ENCODE measurements around the gene HOXB6. TPM values are rescaled to one million over a fixed set of nuclear protein-coding genes. Genes with fewer than 3 reads are reported as not detected.

The HOXB6 gene
- total and polyA plus RNA-seq, 7 experiments from 2014 or later: 0.34 TPM; not detected in 6

DNA sequence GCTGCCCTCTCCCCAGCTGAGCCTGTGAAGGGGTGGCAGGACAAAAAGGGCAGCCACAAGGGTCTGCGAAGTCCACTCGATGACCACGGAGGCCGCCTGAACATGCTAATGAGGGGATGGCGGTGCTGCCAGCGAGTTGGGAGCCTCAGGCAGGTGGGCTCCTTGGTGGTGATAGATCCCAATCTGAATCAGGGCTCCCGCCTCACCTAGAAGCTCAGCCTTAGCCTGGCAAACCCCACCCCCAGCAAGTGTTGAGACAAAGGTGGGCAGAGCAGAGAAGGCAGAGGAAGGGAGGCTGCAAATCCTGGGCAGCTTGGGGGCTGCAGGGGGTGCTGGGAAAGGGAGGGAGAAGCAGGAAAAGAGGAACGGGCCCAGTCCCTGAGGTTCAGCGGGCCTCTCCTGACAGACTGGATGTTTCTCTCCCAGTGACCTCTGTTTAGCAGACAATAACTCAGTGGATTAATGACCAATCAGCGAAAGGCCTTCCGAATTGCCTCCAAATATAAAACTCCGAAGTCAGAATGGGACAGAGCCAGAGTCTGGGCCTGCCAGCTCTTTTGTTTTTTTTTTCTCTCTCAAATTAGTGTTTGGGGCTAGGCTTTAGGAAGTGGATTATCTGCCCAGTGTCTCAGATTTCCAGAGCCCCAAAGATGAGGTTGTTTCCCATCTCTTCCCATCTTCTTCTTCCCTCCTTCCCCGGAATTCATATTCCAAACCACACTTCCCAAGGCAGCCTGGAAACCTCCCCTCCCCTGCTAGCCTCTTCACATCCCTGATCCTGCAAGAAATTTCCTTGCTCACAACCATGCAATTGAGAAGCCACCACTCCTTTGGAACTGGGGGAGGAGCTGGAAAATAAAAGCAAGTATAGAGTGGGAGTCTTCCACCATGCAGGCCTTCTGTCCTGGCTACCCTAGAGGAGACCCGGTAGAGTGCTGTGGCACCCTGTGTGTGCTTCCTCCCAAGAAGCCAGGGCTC lies 44.7 kb downstream of the HOXB6 start:
- H3K9me3 Mint-ChIP-seq: peaks cover 0 to 1% (median 0%) of the 10 kb centered on the region in 11 donors
- no peak overlapping the region for H3K27ac Mint-ChIP-seq
- H3K4me3 Mint-ChIP-seq: no peak overlapping the region
- ChIA-PET POLR2A (interaction anchor here (0.6 kb wide), 1 partner anchor 1188 kb away, joined by 5 read pairs; no protein-coding TSS in a partner anchor), CTCF (interaction anchor here (0.6 to 1.5 kb wide), 3 partner anchors 10 to 516 kb away, joined by 3 read pairs; no protein-coding TSS in a partner anchor)
- H3K27me3 Mint-ChIP-seq: peaks cover 13 to 72% (median 33%) of the 10 kb centered on the region in 5 donors
- peaks cover 0 to 13% (median 0%) of the 10 kb centered on the region in 5 donors for H3K36me3 Mint-ChIP-seq
- H3K4me1 ChIP-seq (ENCODE audit: control insufficient read depth in 2 of 2, insufficient read depth in 2 of 2, low read length in 2 of 2): no peaks in the 10 kb centered on the region
- no peaks in the 10 kb centered on the region for H3K36me3 ChIP-seq (ENCODE audit: control insufficient read depth in 2 of 3, insufficient read depth in 3 of 3, low read length in 3 of 3)
- DNase-seq: no peak
- peaks cover 3 to 23% (median 10%) of the 10 kb centered on the region in 7 donors for H3K4me1 Mint-ChIP-seq
- no peak overlapping the region for H3K27ac ChIP-seq (ENCODE audit: low read depth, low read length)
- intact Hi-C loops (cut with micrococcal nuclease): no loop called here
- H3K4me3 ChIP-seq (ENCODE audit: low read length): no peak overlapping the region
- no peaks in the 10 kb centered on the region for H3K27me3 ChIP-seq (ENCODE audit: control insufficient read depth in 2 of 2, insufficient read depth in 2 of 2, low read length in 2 of 2)
- no peak for ATAC-seq
- H3K9me3 ChIP-seq (ENCODE audit: control insufficient read depth in 2 of 3, low read length in 3 of 3): no peaks in the 10 kb centered on the region

- no peaks in the 10 kb centered on the region for H3K36me3 ChIP-seq (ENCODE audit: control insufficient read depth in 2 of 3, insufficient read depth in 3 of 3, low read length in 3 of 3)
- no peak overlapping the region for H3K4me3 ChIP-seq (ENCODE audit: low read length)
- Mint-ChIP-seq H3K27ac (peak overlapping the region in 1 of 9 donors; percentile 11), H3K36me3 (peaks cover 0 to 11% (median 0%) of the 10 kb centered on the region in 5 donors), H3K4me3 (no peak overlapping the region), H3K9me3 (peaks cover 0 to 1% (median 0%) of the 10 kb centered on the region in 11 donors), H3K27me3 (peaks cover 10 to 80% (median 31%) of the 10 kb centered on the region in 5 donors), H3K4me1 (peaks cover 7 to 22% (median 14%) of the 10 kb centered on the region in 7 donors)
- H3K27ac ChIP-seq (ENCODE audit: low read depth, low read length): no peak overlapping the region
- intact Hi-C loops (cut with micrococcal nuclease): no loop called here
- no peaks in the 10 kb centered on the region for H3K27me3 ChIP-seq (ENCODE audit: control insufficient read depth in 2 of 2, insufficient read depth in 2 of 2, low read length in 2 of 2)
- CTCF ChIA-PET: interaction anchor here (0.6 to 1.5 kb wide), 2 partner anchors 207 to 515 kb away, joined by 3 read pairs; no protein-coding TSS in a partner anchor
- H3K4me1 ChIP-seq (ENCODE audit: control insufficient read depth in 2 of 2, insufficient read depth in 2 of 2, low read length in 2 of 2): no peaks in the 10 kb centered on the region
- POLR2A ChIA-PET: no interaction called here
- H3K9me3 ChIP-seq (ENCODE audit: control insufficient read depth in 2 of 3, low read length in 3 of 3): no peaks in the 10 kb centered on the region
- ATAC-seq (no peak), DNase-seq (no peak)
Measured at GRCh38 chr17:48559122-48559839, 45.5 kb downstream of the HOXB6 start.

GRCh38 chr17:48558831-48559121 lies 46.0 kb downstream of the HOXB6 start:
- Histone ChIP-seq H3K27ac (ENCODE audit: low read depth, low read length) (no peak overlapping the region), H3K36me3 (ENCODE audit: control insufficient read depth in 2 of 3, insufficient read depth in 3 of 3, low read length in 3 of 3) (no peaks in the 10 kb centered on the region), H3K4me1 (ENCODE audit: control insufficient read depth in 2 of 2, insufficient read depth in 2 of 2, low read length in 2 of 2) (no peaks in the 10 kb centered on the region), H3K27me3 (ENCODE audit: control insufficient read depth in 2 of 2, insufficient read depth in 2 of 2, low read length in 2 of 2) (no peaks in the 10 kb centered on the region), H3K4me3 (ENCODE audit: low read length) (no peak overlapping the region), H3K9me3 (ENCODE audit: control insufficient read depth in 2 of 3, low read length in 3 of 3) (no peaks in the 10 kb centered on the region)
- Mint-ChIP-seq H3K27ac (peak overlapping the region in 2 of 9 donors; percentile 9 to 11), H3K4me1 (peaks cover 7 to 22% (median 14%) of the 10 kb centered on the region in 7 donors), H3K4me3 (no peak overlapping the region), H3K9me3 (peaks cover 0 to 1% (median 0%) of the 10 kb centered on the region in 11 donors), H3K27me3 (peaks cover 10 to 84% (median 29%) of the 10 kb centered on the region in 5 donors), H3K36me3 (peaks cover 0 to 11% (median 0%) of the 10 kb centered on the region in 5 donors)
- DNase-seq: no peak
- ATAC-seq: no peak
- POLR2A ChIA-PET: no interaction called here
- intact Hi-C loops (cut with micrococcal nuclease): no loop called here
- CTCF ChIA-PET: interaction anchor here (1.5 kb wide), 1 partner anchor 207 kb away, joined by 3 read pairs; no protein-coding TSS in a partner anchor

DNA sequence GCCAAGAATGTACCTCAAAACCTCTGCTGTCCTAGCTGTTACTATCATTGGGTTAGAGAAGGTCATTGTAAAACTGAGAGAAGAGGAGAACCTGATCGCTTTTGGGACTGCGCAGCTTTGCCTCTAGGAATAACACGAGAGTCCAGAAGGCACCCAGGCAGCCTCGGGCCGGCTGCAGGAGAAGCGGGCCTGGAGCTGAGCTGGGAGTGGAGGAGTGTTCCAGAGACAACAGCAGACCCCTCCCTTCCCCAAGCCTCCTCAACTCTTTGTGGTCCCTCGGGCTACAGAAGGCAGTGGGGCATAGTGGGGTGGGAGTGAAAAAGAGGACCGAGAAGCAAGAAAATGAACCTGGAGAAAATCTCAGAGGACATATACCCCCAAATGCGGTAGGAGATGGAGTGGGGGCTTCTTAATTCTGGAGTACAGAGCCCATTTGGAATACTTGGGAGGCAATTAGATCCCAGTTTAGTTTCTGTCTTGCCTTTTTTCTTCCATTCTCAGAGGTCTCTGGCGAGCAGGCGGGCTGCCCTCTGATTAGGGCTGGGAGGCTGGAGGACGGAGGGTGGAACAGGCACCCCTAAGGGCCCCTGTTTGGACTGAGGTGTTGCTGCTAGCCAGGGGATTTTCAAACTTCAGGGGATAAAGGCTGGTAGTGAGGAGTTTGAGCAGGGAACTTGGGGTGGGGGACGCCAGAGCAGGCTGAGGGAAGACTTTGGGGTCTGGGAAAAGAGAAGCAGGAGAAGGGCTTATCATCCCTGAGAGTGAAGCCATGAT lies 46.5 kb downstream of the HOXB6 start:
- no peak overlapping the region for H3K4me3 Mint-ChIP-seq
- Histone ChIP-seq H3K9me3 (ENCODE audit: control insufficient read depth in 2 of 3, low read length in 3 of 3) (no peaks in the 10 kb centered on the region), H3K27me3 (ENCODE audit: control insufficient read depth in 2 of 2, insufficient read depth in 2 of 2, low read length in 2 of 2) (no peaks in the 10 kb centered on the region), H3K4me1 (ENCODE audit: control insufficient read depth in 2 of 2, insufficient read depth in 2 of 2, low read length in 2 of 2) (no peaks in the 10 kb centered on the region), H3K36me3 (ENCODE audit: control insufficient read depth in 2 of 3, insufficient read depth in 3 of 3, low read length in 3 of 3) (no peaks in the 10 kb centered on the region), H3K27ac (ENCODE audit: low read depth, low read length) (no peak overlapping the region), H3K4me3 (ENCODE audit: low read length) (no peak overlapping the region)
- CTCF ChIA-PET: interaction anchor here (0.6 to 0.7 kb wide), 2 partner anchors 241 to 532 kb away, joined by 3 to 4 read pairs; no protein-coding TSS in a partner anchor
- ATAC-seq: no peak
- DNase-seq: no peak
- H3K27ac Mint-ChIP-seq: no peak overlapping the region
- peaks cover 0 to 11% (median 0%) of the 10 kb centered on the region in 5 donors for H3K36me3 Mint-ChIP-seq
- POLR2A ChIA-PET: interaction anchor here (3.4 kb wide), 1 partner anchor 11 kb away, joined by 24 read pairs; no protein-coding TSS in a partner anchor
- H3K9me3 Mint-ChIP-seq: peaks cover 0 to 1% (median 0%) of the 10 kb centered on the region in 11 donors
- intact Hi-C loops (cut with micrococcal nuclease): no loop called here
- H3K4me1 Mint-ChIP-seq: peaks cover 7 to 22% (median 12%) of the 10 kb centered on the region in 7 donors
- H3K27me3 Mint-ChIP-seq: peaks cover 10 to 84% (median 26%) of the 10 kb centered on the region in 5 donors

GRCh38 chr17:48556576-48557401 lies 48.0 kb downstream of the HOXB6 start:
- no peaks in the 10 kb centered on the region for H3K4me1 ChIP-seq (ENCODE audit: control insufficient read depth in 2 of 2, insufficient read depth in 2 of 2, low read length in 2 of 2)
- no peak overlapping the region for H3K27ac ChIP-seq (ENCODE audit: low read depth, low read length)
- Mint-ChIP-seq H3K27ac (no peak overlapping the region), H3K36me3 (peaks cover 0 to 13% (median 0%) of the 10 kb centered on the region in 5 donors), H3K9me3 (peaks cover 0 to 1% (median 0%) of the 10 kb centered on the region in 11 donors), H3K4me1 (peaks cover 7 to 24% (median 12%) of the 10 kb centered on the region in 7 donors), H3K4me3 (peak overlapping the region in 4 of 10 donors; percentile 34 to 88 (median 82)), H3K27me3 (peaks cover 7 to 81% (median 23%) of the 10 kb centered on the region in 5 donors)
- no peaks in the 10 kb centered on the region for H3K36me3 ChIP-seq (ENCODE audit: control insufficient read depth in 2 of 3, insufficient read depth in 3 of 3, low read length in 3 of 3)
- DNase-seq: no peak
- H3K27me3 ChIP-seq (ENCODE audit: control insufficient read depth in 2 of 2, insufficient read depth in 2 of 2, low read length in 2 of 2): no peaks in the 10 kb centered on the region
- POLR2A ChIA-PET: interaction anchor here (1.0 to 3.4 kb wide), 3 partner anchors 10 to 16 kb away, joined by 3 to 24 read pairs (median 5); no protein-coding TSS in a partner anchor
- intact Hi-C loops (cut with micrococcal nuclease): no loop called here
- ATAC-seq: no peak
- no peak overlapping the region for H3K4me3 ChIP-seq (ENCODE audit: low read length)
- CTCF ChIA-PET: interaction anchor here (0.6 to 0.7 kb wide), 2 partner anchors 10 to 930 kb away, joined by 3 to 4 read pairs; no protein-coding TSS in a partner anchor
- H3K9me3 ChIP-seq (ENCODE audit: control insufficient read depth in 2 of 3, low read length in 3 of 3): no peaks in the 10 kb centered on the region
